SHP77 (cell line): Measurements from ENCODE around the gene CMTM4.

Experiments used
- DNase-seq, 2 experiments: peaks; one replicate each; lab custom pipeline; 2025; lab: John Stamatoyannopoulos, UW

Gene CMTM4

GRCh38 chr16:66696669-66697630 lies at the start of gene CMTM4:
TSS of gene CMTM4 (minus strand) at chr16:66696743. CDS start at chr16:66696525, 218 bp downstream.
- peak; percentile 46 to 76 for DNase-seq

- no peak for DNase-seq
These were observed 49.5 kb upstream of the CMTM4 start for GRCh38 chr16:66746048-66746447.

GRCh38 chr16:66741950-66742808 lies 45.6 kb upstream of the CMTM4 start:
- no peak for DNase-seq

- peak; percentile 68 to 71 for DNase-seq
These were observed 44.8 kb upstream of the CMTM4 start for GRCh38 chr16:66741169-66741900.

GRCh38 chr16:66740533-66740932 lies 44.0 kb upstream of the CMTM4 start:
- no peak for DNase-seq

GRCh38 chr16:66740010-66740409 lies 43.5 kb upstream of the CMTM4 start:
- peak; percentile 10 to 11 for DNase-seq

GRCh38 chr16:66735891-66736290 lies 39.3 kb upstream of the CMTM4 start:
- no peak for DNase-seq

GRCh38 chr16:66731101-66731500 lies 34.6 kb upstream of the CMTM4 start:
- DNase-seq: no peak

GRCh38 chr16:66728804-66729203 lies 32.3 kb upstream of the CMTM4 start:
- DNase-seq: no peak

GRCh38 chr16:66728117-66728787 lies 31.7 kb upstream of the CMTM4 start:
- peak; percentile 47 to 51 for DNase-seq

GRCh38 chr16:66720766-66721165 lies 24.2 kb upstream of the CMTM4 start:
- DNase-seq: no peak

GRCh38 chr16:66719246-66719645 lies 22.7 kb upstream of the CMTM4 start:
- DNase-seq: no peak

- no peak for DNase-seq
These were observed 21.2 kb upstream of the CMTM4 start for GRCh38 chr16:66717776-66718175.

GRCh38 chr16:66717112-66717675 lies 20.7 kb upstream of the CMTM4 start:
- DNase-seq: peak; percentile 63 to 68

GRCh38 chr16:66714654-66715307 lies 18.2 kb upstream of the CMTM4 start:
- DNase-seq: no peak

GRCh38 chr16:66714062-66714461 lies 17.5 kb upstream of the CMTM4 start:
- DNase-seq: no peak

GRCh38 chr16:66713076-66713475 lies 16.5 kb upstream of the CMTM4 start:
- no peak for DNase-seq

GRCh38 chr16:66712512-66712911 lies 16.0 kb upstream of the CMTM4 start:
- no peak for DNase-seq

- no peak for DNase-seq
These were observed 15.0 kb upstream of the CMTM4 start for GRCh38 chr16:66711581-66711980.

- DNase-seq: no peak
These were observed 9.9 kb upstream of the CMTM4 start for GRCh38 chr16:66706506-66706880.
